Measurements from ENCODE around the gene MLXIP. TPM values are rescaled to one million over a fixed set of nuclear protein-coding genes. Genes with fewer than 3 reads are reported as not detected.

Gene MLXIP
- total RNA-seq, 1 donor from 2014 or later = 54.5 TPM

- DNase-seq (ENCODE audit: extremely low spot score, unreplicated experiment) = no peak
- H3K4me1 Mint-ChIP-seq (ENCODE audit: unreplicated experiment) = peaks cover 34% of the 10 kb centered on the region
- no peaks in the 10 kb centered on the region for H3K9me3 Mint-ChIP-seq (ENCODE audit: unreplicated experiment)
- H3K36me3 Mint-ChIP-seq (ENCODE audit: unreplicated experiment) = peaks cover 7% of the 10 kb centered on the region
- H3K4me3 Mint-ChIP-seq (ENCODE audit: unreplicated experiment) = no peak overlapping the region
- TF ChIP-seq, protein P1, sequence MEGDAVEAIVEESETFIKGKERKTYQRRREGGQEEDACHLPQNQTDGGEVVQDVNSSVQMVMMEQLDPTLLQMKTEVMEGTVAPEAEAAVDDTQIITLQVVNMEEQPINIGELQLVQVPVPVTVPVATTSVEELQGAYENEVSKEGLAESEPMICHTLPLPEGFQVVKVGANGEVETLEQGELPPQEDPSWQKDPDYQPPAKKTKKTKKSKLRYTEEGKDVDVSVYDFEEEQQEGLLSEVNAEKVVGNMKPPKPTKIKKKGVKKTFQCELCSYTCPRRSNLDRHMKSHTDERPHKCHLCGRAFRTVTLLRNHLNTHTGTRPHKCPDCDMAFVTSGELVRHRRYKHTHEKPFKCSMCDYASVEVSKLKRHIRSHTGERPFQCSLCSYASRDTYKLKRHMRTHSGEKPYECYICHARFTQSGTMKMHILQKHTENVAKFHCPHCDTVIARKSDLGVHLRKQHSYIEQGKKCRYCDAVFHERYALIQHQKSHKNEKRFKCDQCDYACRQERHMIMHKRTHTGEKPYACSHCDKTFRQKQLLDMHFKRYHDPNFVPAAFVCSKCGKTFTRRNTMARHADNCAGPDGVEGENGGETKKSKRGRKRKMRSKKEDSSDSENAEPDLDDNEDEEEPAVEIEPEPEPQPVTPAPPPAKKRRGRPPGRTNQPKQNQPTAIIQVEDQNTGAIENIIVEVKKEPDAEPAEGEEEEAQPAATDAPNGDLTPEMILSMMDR (IDR thresholded peaks at IDR 0.05) = no peak
- H3K27ac Mint-ChIP-seq (ENCODE audit: unreplicated experiment) = peak overlapping the region; percentile 75
- H3K27me3 Mint-ChIP-seq (ENCODE audit: unreplicated experiment) = no peaks in the 10 kb centered on the region
Measured at GRCh38 chr12:122090759-122091515, 12.4 kb downstream of the MLXIP start.

DNA sequence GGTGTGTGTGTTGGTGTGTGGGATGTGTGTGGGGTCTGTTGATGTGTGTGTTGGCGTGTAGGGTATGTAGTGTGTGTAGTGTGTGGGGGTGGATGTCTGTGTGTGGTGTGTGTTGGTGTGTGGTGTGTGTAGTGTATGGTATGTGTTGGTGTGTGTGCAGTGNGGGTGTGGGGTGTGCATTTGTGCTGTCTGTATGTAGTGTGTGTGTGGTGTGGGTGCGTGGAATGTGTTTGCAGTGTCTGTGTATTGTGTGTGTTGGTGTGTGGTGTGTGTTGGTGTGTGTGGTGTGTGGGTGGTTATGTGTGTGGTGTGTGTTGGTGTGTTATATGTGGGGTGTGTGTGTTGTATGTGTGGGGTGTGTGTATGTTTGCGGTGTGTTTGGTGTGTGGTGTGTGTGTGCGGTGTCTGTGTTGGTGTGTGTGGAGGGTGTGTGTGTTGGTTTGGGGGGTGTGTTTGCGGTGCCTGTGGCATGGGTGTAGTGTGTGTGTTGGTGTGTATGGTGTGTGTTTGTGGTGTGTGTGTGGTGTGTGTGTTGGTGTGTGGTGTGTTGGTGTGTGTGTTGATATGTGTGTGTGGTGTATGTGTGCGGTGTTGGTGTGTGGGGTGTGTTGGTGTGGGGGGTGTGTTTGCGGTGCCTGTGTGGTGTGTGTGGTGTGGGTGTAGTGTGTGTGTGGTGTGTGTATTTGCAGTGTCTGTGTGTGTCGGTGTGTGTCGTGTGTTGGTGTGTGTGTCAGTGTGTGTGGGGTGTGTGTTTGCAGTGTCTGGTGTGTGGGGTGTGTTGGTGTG, 14.7 kb downstream of the MLXIP start:
- TF ChIP-seq, protein P1 (IDR thresholded peaks at IDR 0.05) = no peak
- no peak overlapping the region for H3K27ac Mint-ChIP-seq (ENCODE audit: unreplicated experiment)

DNA sequence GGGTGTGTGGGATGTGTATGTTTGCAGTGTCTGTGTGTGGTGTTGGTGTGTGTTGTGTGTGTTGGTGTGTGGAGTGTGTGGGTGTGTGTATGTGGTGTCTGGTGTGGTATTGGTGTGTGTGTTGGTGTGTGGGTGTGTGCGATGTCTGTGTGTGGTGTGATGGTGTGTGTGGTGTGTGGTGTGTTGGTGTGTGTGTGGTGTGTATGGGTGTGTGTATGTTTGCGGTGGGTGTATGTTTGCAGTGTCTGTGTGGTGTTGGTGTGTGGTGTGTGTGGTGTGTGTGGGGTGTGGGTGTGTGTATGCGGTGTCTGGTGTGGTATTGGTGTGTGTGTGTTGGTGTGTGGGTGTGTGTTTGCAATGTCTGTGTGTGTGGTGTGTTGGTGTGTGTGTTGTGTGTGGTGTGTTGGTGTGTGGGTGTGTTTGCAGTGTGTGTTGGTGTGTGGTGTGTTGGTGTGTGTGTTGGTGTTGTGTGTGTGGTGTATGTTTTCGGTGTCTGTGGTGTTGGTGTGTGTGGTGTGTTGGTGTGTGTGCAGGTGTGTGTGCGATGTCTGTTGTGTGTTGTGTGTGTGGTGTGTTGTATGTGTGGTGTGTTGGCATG, 15.7 kb downstream of the MLXIP start:
- no peak for DNase-seq (ENCODE audit: extremely low spot score, unreplicated experiment)
- H3K4me1 Mint-ChIP-seq (ENCODE audit: unreplicated experiment) = peaks cover 43% of the 10 kb centered on the region
- no peak overlapping the region for H3K27ac Mint-ChIP-seq (ENCODE audit: unreplicated experiment)
- H3K27me3 Mint-ChIP-seq (ENCODE audit: unreplicated experiment) = no peaks in the 10 kb centered on the region
- peaks cover 1% of the 10 kb centered on the region for H3K36me3 Mint-ChIP-seq (ENCODE audit: unreplicated experiment)
- no peaks in the 10 kb centered on the region for H3K9me3 Mint-ChIP-seq (ENCODE audit: unreplicated experiment)
- TF ChIP-seq, protein P1 (IDR thresholded peaks at IDR 0.05) = no peak
- no peak overlapping the region for H3K4me3 Mint-ChIP-seq (ENCODE audit: unreplicated experiment)

More for the DNA sequence above, 14.7 kb downstream of the MLXIP start:
- H3K9me3 Mint-ChIP-seq (ENCODE audit: unreplicated experiment) = no peaks in the 10 kb centered on the region
- H3K4me1 Mint-ChIP-seq (ENCODE audit: unreplicated experiment) = peaks cover 40% of the 10 kb centered on the region
- no peak for DNase-seq (ENCODE audit: extremely low spot score, unreplicated experiment)
- no peaks in the 10 kb centered on the region for H3K27me3 Mint-ChIP-seq (ENCODE audit: unreplicated experiment)
- no peak overlapping the region for H3K4me3 Mint-ChIP-seq (ENCODE audit: unreplicated experiment)
- peaks cover 1% of the 10 kb centered on the region for H3K36me3 Mint-ChIP-seq (ENCODE audit: unreplicated experiment)

DNA sequence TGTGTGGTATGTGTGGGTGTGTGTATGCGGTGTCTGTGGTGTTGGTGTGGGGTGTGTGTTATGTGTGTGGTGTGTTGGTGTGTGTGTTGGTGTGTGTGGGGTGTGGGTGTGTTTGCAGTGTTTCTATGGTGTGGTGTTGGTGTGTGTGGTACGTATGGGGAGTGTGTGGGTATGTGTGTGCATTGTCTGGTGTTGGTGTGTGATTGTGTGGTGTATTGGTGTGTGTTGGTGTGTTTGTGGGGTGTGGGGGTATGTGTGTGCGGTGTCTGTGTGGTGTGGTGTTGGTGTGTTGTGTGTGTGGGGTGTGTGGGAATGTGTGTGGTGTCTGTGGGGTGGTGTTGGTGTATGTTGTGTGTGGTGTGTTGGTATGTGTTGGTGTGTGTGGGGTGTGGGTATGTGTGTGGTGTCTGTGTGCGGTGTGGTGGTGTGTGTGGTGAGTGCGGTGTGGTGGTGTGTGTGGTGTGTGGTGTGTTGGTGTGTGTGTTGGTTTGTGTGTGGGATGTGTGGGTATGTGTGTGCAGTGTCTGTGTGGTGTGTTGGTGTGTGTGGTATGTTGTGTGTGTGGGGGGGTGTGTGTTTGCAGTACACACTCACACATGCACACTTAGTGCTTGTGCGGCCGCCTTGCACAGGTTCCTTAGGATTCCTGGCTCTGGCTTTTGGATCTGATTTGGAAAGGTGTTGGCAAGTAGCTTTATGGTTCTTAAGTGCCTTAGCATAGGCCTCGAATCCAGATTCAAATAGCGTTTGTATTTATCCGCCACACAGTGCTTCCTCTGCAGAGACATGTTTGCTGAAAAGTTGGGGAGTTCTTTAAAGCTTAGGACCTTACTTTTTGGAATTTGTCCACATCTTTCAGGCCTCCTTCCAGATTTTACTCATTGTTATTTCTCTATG, 16.4 kb downstream of the MLXIP start:
- H3K4me3 Mint-ChIP-seq (ENCODE audit: unreplicated experiment) = no peak overlapping the region
- no peaks in the 10 kb centered on the region for H3K9me3 Mint-ChIP-seq (ENCODE audit: unreplicated experiment)
- TF ChIP-seq, protein P1 (IDR thresholded peaks at IDR 0.05) = no peak
- no peak for DNase-seq (ENCODE audit: extremely low spot score, unreplicated experiment)
- peaks cover 49% of the 10 kb centered on the region for H3K4me1 Mint-ChIP-seq (ENCODE audit: unreplicated experiment)
- H3K36me3 Mint-ChIP-seq (ENCODE audit: unreplicated experiment) = peaks cover 1% of the 10 kb centered on the region
- H3K27ac Mint-ChIP-seq (ENCODE audit: unreplicated experiment) = no peak overlapping the region
- no peaks in the 10 kb centered on the region for H3K27me3 Mint-ChIP-seq (ENCODE audit: unreplicated experiment)
